Measurements from ENCODE around the gene KRTAP21-3. TPM values are rescaled to one million over a fixed set of nuclear protein-coding genes. Genes with fewer than 3 reads are reported as not detected.

KRTAP21-3 gene
- total RNA-seq, 1 experiment from 2014 or later = not detected

DNA sequence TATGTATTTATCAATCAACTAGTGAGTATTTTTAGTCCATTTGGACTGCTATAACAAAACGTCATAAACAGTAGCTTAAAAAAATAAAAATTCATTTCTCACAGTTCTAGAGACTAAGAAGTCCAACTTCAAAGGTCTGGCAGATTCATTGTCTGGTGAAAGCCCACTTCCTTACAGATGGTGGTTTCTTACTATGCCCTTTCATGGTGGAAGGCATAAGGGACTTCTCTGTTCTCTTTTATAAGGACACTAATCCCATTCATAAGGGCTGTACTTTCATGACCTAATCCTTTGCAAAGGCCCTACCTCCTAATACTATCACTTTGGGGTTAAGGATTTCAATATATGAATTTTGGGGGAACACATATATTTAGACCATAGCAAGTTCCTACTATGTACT, 38.0 kb downstream of the KRTAP21-3 start:
- Mint-ChIP-seq H3K27me3 (ENCODE audit: unreplicated experiment) (no peaks in the 10 kb centered on the region), H3K36me3 (ENCODE audit: insufficient read depth, unreplicated experiment) (no peaks in the 10 kb centered on the region), H3K4me1 (ENCODE audit: low read depth, unreplicated experiment) (no peaks in the 10 kb centered on the region), H3K27ac (ENCODE audit: unreplicated experiment) (no peak overlapping the region), H3K4me3 (ENCODE audit: low read depth, unreplicated experiment) (no peak overlapping the region), H3K9me3 (ENCODE audit: low read depth, unreplicated experiment) (peaks cover 18% of the 10 kb centered on the region)
- no peak for DNase-seq
- no TSS peak for BruUV-seq (replicated peaks)
- CTCF ChIA-PET = no interaction called here
- TF ChIP-seq, protein P1, sequence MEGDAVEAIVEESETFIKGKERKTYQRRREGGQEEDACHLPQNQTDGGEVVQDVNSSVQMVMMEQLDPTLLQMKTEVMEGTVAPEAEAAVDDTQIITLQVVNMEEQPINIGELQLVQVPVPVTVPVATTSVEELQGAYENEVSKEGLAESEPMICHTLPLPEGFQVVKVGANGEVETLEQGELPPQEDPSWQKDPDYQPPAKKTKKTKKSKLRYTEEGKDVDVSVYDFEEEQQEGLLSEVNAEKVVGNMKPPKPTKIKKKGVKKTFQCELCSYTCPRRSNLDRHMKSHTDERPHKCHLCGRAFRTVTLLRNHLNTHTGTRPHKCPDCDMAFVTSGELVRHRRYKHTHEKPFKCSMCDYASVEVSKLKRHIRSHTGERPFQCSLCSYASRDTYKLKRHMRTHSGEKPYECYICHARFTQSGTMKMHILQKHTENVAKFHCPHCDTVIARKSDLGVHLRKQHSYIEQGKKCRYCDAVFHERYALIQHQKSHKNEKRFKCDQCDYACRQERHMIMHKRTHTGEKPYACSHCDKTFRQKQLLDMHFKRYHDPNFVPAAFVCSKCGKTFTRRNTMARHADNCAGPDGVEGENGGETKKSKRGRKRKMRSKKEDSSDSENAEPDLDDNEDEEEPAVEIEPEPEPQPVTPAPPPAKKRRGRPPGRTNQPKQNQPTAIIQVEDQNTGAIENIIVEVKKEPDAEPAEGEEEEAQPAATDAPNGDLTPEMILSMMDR (IDR thresholded peaks at IDR 0.05; ENCODE audit: unreplicated experiment) = no peak
- intact Hi-C loops (cut with micrococcal nuclease; ENCODE audit: unreplicated experiment) = no loop called here

- no TSS peak for BruUV-seq (replicated peaks)
- TF ChIP-seq, protein P1 (IDR thresholded peaks at IDR 0.05; ENCODE audit: unreplicated experiment) = no peak
- H3K9me3 Mint-ChIP-seq (ENCODE audit: low read depth, unreplicated experiment) = peaks cover 9% of the 10 kb centered on the region
- no peaks in the 10 kb centered on the region for H3K36me3 Mint-ChIP-seq (ENCODE audit: insufficient read depth, unreplicated experiment)
- DNase-seq = no peak
- H3K27ac Mint-ChIP-seq (ENCODE audit: unreplicated experiment) = no peak overlapping the region
- intact Hi-C loops (cut with micrococcal nuclease; ENCODE audit: unreplicated experiment) = no loop called here
- CTCF ChIA-PET = no interaction called here
- H3K27me3 Mint-ChIP-seq (ENCODE audit: unreplicated experiment) = no peaks in the 10 kb centered on the region
- H3K4me3 Mint-ChIP-seq (ENCODE audit: low read depth, unreplicated experiment) = no peak overlapping the region
- H3K4me1 Mint-ChIP-seq (ENCODE audit: low read depth, unreplicated experiment) = no peaks in the 10 kb centered on the region
Measured at GRCh38 chr21:30676737-30677136, 41.8 kb downstream of the KRTAP21-3 start.

- intact Hi-C loops (cut with micrococcal nuclease; ENCODE audit: unreplicated experiment) = no loop called here
- TF ChIP-seq, protein P1 (IDR thresholded peaks at IDR 0.05; ENCODE audit: unreplicated experiment) = no peak
- Mint-ChIP-seq H3K4me3 (ENCODE audit: low read depth, unreplicated experiment) (no peak overlapping the region), H3K4me1 (ENCODE audit: low read depth, unreplicated experiment) (no peaks in the 10 kb centered on the region), H3K9me3 (ENCODE audit: low read depth, unreplicated experiment) (peaks cover 9% of the 10 kb centered on the region), H3K27me3 (ENCODE audit: unreplicated experiment) (no peaks in the 10 kb centered on the region), H3K27ac (ENCODE audit: unreplicated experiment) (no peak overlapping the region), H3K36me3 (ENCODE audit: insufficient read depth, unreplicated experiment) (no peaks in the 10 kb centered on the region)
- no TSS peak for BruUV-seq (replicated peaks)
- CTCF ChIA-PET = no interaction called here
- DNase-seq = no peak
Measured at GRCh38 chr21:30674312-30674711, 44.3 kb downstream of the KRTAP21-3 start.

- DNase-seq = no peak
- Mint-ChIP-seq H3K4me1 (ENCODE audit: low read depth, unreplicated experiment) (no peaks in the 10 kb centered on the region), H3K4me3 (ENCODE audit: low read depth, unreplicated experiment) (no peak overlapping the region), H3K27ac (ENCODE audit: unreplicated experiment) (no peak overlapping the region), H3K36me3 (ENCODE audit: insufficient read depth, unreplicated experiment) (no peaks in the 10 kb centered on the region), H3K27me3 (ENCODE audit: unreplicated experiment) (no peaks in the 10 kb centered on the region), H3K9me3 (ENCODE audit: low read depth, unreplicated experiment) (peaks cover 11% of the 10 kb centered on the region)
- CTCF ChIA-PET = no interaction called here
- intact Hi-C loops (cut with micrococcal nuclease; ENCODE audit: unreplicated experiment) = no loop called here
- BruUV-seq (replicated peaks) = no TSS peak
- TF ChIP-seq, protein P1 (IDR thresholded peaks at IDR 0.05; ENCODE audit: unreplicated experiment) = no peak
Measured at GRCh38 chr21:30672985-30673650, 45.5 kb downstream of the KRTAP21-3 start.
